Endothelial cell (in vitro differentiated cells): ENCODE measurements around the gene OPN4. TPM values are rescaled to one million over a fixed set of nuclear protein-coding genes. Genes with fewer than 3 reads are reported as not detected.

Experiments
- DNase-seq: peaks from one replicate; pipeline ENCODE4 v3.0.0; 2021; ENCODE audit warnings: low spot score
- H3K27ac Mint-ChIP-seq: one replicate; pipeline ENCODE4 v1.8.0; 2021; ENCODE audit warnings: mixed read lengths, inconsistent platforms; ENCODE audit not compliant: unreplicated experiment
- H3K27me3 Mint-ChIP-seq: one replicate; pipeline ENCODE4 v1.8.0; 2021; ENCODE audit warnings: mild to moderate bottlenecking, moderate library complexity, mixed read lengths, inconsistent platforms; ENCODE audit not compliant: unreplicated experiment
- H3K36me3 Mint-ChIP-seq: one replicate; pipeline ENCODE4 v1.8.0; 2021; ENCODE audit warnings: mild to moderate bottlenecking, low read depth, mixed read lengths, inconsistent platforms; ENCODE audit not compliant: unreplicated experiment
- H3K4me1 Mint-ChIP-seq: one replicate; pipeline ENCODE4 v1.8.0; 2021; ENCODE audit warnings: mild to moderate bottlenecking, mixed read lengths, inconsistent platforms; ENCODE audit not compliant: unreplicated experiment
- H3K4me3 Mint-ChIP-seq: one replicate; pipeline ENCODE4 v1.8.0; 2021; ENCODE audit warnings: mild to moderate bottlenecking, mixed read lengths, inconsistent platforms; ENCODE audit not compliant: unreplicated experiment
- H3K9me3 Mint-ChIP-seq: one replicate; pipeline ENCODE4 v1.8.0; 2021; ENCODE audit warnings: mixed read lengths, inconsistent platforms; ENCODE audit not compliant: unreplicated experiment
- total RNA-seq: library from RNA; stranded (reverse); fragmentation: NEBNext Ultra II Directional; extraction: Animal tissue kit (Norgen Biotek cat#: 25700); gene quantifications from one replicate; pipeline ENCODE4 v1.2.1, GENCODE V29; 2021; ENCODE audit not compliant: unreplicated experiment
- TF ChIP-seq, protein P1 (sequence below): fragments of 200-600 bp; sonication (generic); IDR thresholded peaks from one replicate; pipeline ENCODE4 v1.5.0; 2021; ENCODE audit warnings: antibody characterized with exemption; ENCODE audit not compliant: unreplicated experiment

Gene OPN4
- total RNA-seq, 1 donor from 2014 or later, result not detected

DNA sequence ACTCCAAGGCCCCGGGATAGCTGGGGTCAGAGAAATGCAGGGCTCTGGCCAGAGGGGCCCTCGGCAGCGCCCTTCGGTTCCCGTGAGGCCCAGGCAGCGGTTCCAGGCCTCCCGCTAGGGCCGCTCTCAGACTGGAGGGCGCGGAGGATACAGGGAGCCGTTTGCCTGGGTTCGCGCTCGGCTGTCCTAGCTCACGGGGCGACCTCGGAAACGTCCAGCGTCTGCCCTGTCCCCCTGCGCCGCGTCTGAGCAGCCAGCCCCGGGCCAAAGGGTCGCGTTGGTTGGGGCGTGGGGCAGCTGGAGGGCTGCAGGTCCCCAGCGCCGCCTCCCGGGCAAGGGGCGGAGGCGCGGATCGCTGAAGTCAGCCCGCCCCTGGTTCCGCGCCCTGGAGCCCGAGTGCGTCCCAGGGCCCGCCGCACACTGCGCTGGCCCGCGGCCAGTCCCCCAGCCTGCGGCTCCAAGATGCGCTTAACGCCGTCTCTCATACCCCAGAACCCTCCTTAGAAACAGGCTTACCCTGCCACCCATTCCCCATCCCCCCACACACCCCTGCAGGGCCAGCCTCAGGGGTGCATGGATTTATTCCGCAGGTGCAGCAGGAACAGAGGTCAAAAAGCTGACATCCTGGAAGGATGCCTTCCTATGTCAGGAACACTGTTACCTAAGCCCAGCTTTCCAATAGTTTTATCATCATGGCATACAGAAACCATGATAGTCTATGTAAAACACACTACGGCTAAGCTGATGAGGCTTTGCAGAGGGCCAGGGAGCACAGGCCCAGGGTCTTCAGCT, 22.1 kb upstream of the OPN4 start:
- Mint-ChIP-seq H3K27ac (no peak overlapping the region), H3K36me3 (no peaks in the 10 kb centered on the region), H3K4me3 (no peak overlapping the region), H3K27me3 (peaks cover 7% of the 10 kb centered on the region), H3K9me3 (no peaks in the 10 kb centered on the region), H3K4me1 (no peaks in the 10 kb centered on the region)
- TF ChIP-seq, protein P1, sequence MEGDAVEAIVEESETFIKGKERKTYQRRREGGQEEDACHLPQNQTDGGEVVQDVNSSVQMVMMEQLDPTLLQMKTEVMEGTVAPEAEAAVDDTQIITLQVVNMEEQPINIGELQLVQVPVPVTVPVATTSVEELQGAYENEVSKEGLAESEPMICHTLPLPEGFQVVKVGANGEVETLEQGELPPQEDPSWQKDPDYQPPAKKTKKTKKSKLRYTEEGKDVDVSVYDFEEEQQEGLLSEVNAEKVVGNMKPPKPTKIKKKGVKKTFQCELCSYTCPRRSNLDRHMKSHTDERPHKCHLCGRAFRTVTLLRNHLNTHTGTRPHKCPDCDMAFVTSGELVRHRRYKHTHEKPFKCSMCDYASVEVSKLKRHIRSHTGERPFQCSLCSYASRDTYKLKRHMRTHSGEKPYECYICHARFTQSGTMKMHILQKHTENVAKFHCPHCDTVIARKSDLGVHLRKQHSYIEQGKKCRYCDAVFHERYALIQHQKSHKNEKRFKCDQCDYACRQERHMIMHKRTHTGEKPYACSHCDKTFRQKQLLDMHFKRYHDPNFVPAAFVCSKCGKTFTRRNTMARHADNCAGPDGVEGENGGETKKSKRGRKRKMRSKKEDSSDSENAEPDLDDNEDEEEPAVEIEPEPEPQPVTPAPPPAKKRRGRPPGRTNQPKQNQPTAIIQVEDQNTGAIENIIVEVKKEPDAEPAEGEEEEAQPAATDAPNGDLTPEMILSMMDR, result no peak
- peak; percentile 69 for DNase-seq

DNA sequence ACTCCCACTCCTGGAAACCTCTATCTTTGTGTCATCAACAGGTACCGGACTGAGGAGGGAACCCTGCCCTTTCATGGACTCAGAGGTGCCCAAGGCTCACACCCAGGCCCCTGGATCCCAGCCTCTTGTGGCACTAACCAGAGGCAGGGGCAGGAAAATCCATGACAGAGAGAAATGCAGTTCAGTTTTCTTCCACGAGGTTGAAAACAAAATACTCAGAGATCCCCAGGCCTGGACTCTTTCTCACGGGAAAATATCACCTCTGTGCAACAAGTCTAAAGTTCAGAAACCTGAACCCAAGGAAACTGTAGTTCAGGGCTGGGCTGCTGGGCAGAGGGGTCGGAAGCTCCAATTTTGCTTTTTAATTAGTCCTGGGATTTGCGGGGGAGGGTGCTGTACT, 21.4 kb upstream of the OPN4 start:
- Mint-ChIP-seq H3K27me3 (peaks cover 7% of the 10 kb centered on the region), H3K4me1 (no peaks in the 10 kb centered on the region), H3K9me3 (no peaks in the 10 kb centered on the region), H3K27ac (no peak overlapping the region), H3K4me3 (no peak overlapping the region), H3K36me3 (no peaks in the 10 kb centered on the region)
- no peak for DNase-seq
- TF ChIP-seq, protein P1, result no peak

DNA sequence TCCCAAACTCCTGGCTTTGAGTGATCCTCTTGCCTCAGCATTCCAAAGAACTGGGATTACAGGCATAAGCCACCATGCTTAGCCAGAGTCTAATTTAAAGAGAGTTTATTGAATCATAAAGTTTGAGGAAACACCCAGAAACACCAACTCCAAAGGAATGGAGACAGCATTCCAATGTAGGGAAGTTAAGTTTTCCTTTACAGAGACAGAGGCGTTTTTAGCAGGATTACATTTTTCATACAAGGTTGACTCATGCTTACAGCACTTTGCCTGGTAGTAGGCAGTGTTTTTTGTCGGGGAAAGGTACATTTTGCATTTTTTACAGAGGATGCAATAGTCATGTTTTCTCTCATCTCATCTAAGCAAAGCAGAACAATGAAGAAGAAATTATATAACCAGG, 18.9 kb upstream of the OPN4 start:
- DNase-seq, result no peak
- H3K27ac Mint-ChIP-seq, result no peak overlapping the region
- peaks cover 7% of the 10 kb centered on the region for H3K27me3 Mint-ChIP-seq
- no peaks in the 10 kb centered on the region for H3K9me3 Mint-ChIP-seq
- H3K36me3 Mint-ChIP-seq, result no peaks in the 10 kb centered on the region
- TF ChIP-seq, protein P1, result no peak
- H3K4me3 Mint-ChIP-seq, result no peak overlapping the region
- H3K4me1 Mint-ChIP-seq, result no peaks in the 10 kb centered on the region

DNA sequence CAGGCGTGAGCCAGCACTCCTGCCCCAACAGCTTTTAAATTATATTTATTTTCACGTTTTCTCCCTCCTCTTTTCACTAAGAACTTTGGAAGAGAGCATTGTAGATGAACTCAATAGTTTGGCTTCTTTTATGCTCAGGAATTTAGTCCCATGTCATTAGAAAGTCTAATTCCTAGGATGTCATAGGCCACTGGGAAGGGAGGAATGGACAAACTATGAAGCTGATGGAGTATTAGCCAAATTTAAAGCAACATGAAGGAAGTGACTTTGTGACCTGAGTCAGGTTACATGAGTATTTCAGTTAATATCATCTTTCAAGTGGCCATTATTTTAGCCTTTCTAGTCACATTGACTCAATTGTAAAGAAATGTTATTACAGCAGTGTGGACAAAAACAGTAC, 18.0 kb upstream of the OPN4 start:
- H3K27me3 Mint-ChIP-seq, result peaks cover 7% of the 10 kb centered on the region
- H3K36me3 Mint-ChIP-seq, result no peaks in the 10 kb centered on the region
- H3K4me1 Mint-ChIP-seq, result no peaks in the 10 kb centered on the region
- H3K9me3 Mint-ChIP-seq, result no peaks in the 10 kb centered on the region
- no peak for DNase-seq
- no peak overlapping the region for H3K27ac Mint-ChIP-seq
- TF ChIP-seq, protein P1, result no peak
- no peak overlapping the region for H3K4me3 Mint-ChIP-seq

DNA sequence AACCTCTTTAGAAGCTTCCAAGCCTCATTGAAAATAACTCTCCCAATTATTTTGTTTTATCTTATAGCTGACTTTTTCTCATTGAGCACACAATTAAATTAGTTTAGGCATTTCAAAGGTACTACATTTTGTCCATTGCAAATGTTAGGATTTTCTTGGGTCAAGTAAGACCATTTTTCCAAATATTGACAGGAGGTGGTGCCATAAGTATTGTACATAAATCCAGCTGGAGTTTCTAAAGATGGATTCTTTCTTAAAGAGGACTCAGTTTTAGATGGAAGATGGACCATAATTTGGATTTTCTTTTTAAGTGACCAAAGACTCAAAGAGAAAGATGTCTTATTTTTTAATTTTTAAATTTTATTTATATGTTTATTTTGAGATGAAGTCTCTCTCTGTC, 12.3 kb upstream of the OPN4 start:
- Mint-ChIP-seq H3K27me3 (no peaks in the 10 kb centered on the region), H3K4me1 (no peaks in the 10 kb centered on the region), H3K27ac (no peak overlapping the region), H3K9me3 (peaks cover 5% of the 10 kb centered on the region), H3K4me3 (no peak overlapping the region), H3K36me3 (peaks cover 4% of the 10 kb centered on the region)
- DNase-seq, result no peak
- TF ChIP-seq, protein P1, result no peak
